Subcutaneous adipose tissue (tissue), 4 donors: ENCODE measurements around the gene CRIP3. TPM values are rescaled to one million over a fixed set of nuclear protein-coding genes. Genes with fewer than 3 reads are reported as not detected.

ENCODE experiments used
- CTCF ChIP-seq: fragments of 450-650 bp; IDR thresholded peaks from one replicate; pipeline ENCODE4 v1.5.1; 2016; ENCODE audit warnings: low read depth, mild to moderate bottlenecking, control low read depth, antibody characterized with exemption, moderate library complexity
- total RNA-seq, 4 donors: library from RNA; depleted of rRNA; stranded (reverse); fragments of >200 nt; gene quantifications; one replicate each; pipeline ENCODE4 v1.1.0, GENCODE V29; 2016

The CRIP3 gene
- total RNA-seq, 4 donors from 2014 or later: 0.88 to 2.0 TPM; not detected in 2

GRCh38 chr6:43304882-43305281 is 3.7 kb downstream of the CRIP3 start:
- no peak for TF ChIP-seq CTCF

DNA sequence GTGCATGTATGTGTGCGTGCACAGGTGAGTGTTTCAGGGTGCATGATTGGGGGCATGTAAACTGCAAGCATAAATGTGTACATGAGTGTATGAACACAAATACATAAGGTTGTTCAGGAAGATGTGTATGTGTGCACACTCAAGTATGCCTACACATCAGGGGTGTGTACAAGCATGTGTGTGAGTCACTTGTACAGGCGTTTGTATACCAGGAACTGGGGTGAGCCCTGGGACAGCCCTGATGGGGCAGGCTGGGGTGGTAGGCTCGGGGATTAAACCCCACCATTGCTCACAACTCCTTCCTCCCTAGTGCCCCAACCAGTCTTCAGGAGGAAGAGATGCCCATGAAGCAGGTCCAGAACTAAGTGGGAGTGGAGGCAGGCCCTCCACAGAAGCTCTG is 4.3 kb downstream of the CRIP3 start:
- no peak for TF ChIP-seq CTCF

DNA sequence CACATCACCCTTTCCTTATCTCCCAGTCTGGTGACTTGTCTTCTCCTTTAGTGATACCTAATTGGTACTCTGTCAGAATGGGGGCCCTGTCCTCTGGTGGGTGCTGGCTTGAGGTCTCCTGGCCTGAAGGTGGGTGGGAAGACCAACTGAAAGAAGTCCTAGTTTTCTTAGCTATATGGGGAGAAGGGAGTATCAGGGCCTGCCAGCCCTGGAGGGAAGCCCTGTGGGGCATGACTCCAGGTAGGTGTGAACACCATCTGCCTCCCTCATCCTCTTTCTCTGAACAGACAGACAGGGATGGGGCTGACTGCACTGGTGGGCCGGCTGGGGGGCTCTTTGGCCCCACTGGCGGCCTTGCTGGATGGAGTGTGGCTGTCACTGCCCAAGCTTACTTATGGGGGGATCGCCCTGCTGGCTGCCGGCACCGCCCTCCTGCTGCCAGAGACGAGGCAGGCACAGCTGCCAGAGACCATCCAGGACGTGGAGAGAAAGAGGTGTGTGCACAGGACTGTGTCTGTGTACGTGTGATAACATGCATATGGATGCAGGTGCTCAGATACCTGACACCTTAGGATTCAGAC is 4.8 kb downstream of the CRIP3 start:
- no peak for TF ChIP-seq CTCF

DNA sequence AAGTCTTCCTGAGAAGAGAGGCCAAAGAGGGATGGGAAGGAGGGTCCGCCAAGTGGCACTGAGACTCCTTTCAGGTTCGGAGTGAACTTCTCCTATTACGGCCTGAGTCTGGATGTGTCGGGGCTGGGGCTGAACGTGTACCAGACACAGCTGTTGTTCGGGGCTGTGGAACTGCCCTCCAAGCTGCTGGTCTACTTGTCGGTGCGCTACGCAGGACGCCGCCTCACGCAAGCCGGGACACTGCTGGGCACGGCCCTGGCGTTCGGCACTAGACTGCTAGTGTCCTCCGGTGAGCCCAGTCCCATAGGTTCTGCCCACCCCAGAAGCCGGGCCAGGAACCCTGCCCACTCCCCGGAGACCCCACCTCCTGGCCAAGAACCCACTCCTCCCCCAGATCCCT is 6.5 kb downstream of the CRIP3 start:
- no peak for TF ChIP-seq CTCF

- TF ChIP-seq CTCF: no peak
Observed at GRCh38 chr6:43301081-43301870, 7.3 kb downstream of the CRIP3 start.

DNA sequence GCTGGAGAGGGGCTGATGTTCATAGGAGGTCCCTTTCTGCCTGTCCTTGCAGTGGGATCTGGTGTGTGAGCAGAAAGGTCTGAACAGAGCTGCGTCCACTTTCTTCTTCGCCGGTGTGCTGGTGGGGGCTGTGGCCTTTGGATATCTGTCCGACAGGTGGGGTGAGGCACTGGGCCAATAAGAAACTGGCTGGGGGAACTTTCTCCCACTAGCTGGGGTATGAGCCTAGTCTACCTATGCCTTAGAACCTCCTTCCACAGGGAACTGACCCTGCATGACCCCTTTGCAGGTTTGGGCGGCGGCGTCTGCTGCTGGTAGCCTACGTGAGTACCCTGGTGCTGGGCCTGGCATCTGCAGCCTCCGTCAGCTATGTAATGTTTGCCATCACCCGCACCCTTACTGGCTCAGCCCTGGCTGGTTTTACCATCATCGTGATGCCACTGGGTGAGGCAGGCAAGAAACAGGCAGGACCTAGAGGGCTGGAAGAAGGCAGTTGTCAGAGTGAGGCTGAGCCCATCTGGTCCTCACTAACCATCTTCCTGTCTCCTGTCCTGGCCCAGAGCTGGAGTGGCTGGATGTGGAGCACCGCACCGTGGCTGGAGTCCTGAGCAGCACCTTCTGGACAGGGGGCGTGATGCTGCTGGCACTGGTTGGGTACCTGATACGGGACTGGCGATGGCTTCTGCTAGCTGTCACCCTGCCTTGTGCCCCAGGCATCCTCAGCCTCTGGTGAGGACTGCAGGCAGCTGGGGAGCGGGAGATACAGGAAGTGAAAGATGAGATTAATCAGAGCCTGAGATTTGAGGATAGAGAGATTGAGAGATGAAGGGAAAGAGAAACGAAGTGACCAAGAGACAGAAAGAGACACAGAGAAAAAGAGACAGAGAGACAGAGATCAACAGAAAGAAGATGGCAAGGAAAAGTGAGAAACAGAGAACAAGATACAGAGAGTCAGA is 9.0 kb downstream of the CRIP3 start:
- no peak for TF ChIP-seq CTCF
